ENCODE measurements around the gene ROBO4.

Gene ROBO4

GRCh38 chr11:124934862-124935547 lies 37.3 kb upstream of the ROBO4 start:
- Histone ChIP-seq H2BK15ac (ENCODE audit: low read depth, poor library complexity, severe bottlenecking) (no peak overlapping the region), H3K9me3 (ENCODE audit: control insufficient read depth, low read length) (no peaks in the 10 kb centered on the region), H3K14ac (ENCODE audit: low read length in 2 of 2) (no peak overlapping the region), H4K8ac (ENCODE audit: low read length) (no peak overlapping the region), H3K4ac (ENCODE audit: low read depth in 1 of 2, low read length in 2 of 2) (no peak overlapping the region), H2AK5ac (ENCODE audit: low read length, severe bottlenecking) (peak overlapping the region; percentile 78), H3K23ac (ENCODE audit: low read length in 2 of 2) (no peak overlapping the region), H2BK12ac (ENCODE audit: low read length in 2 of 2) (no peak overlapping the region), H2BK5ac (ENCODE audit: low read depth, low read length, poor library complexity, severe bottlenecking) (no peak overlapping the region), H3K4me2 (ENCODE audit: low read length, poor library complexity, severe bottlenecking) (peak overlapping the region; percentile 38), H3K9ac (ENCODE audit: low read length) (peak overlapping the region; percentile 34), H2BK120ac (ENCODE audit: low read depth, low read length) (no peak overlapping the region), H4K91ac (ENCODE audit: low read length) (no peak overlapping the region), H3K27me3 (ENCODE audit: control insufficient read depth in 1 of 2, insufficient read depth in 1 of 2, low read length in 2 of 2) (no peaks in the 10 kb centered on the region), H3K79me1 (replicated peaks; ENCODE audit: low read length, poor library complexity, severe bottlenecking) (no peaks in the 10 kb centered on the region), H2AFZ (ENCODE audit: low read depth, low read length) (no peak overlapping the region), H3K27ac (ENCODE audit: low read length, poor library complexity, severe bottlenecking) (peak overlapping the region; percentile 68), H3K36me3 (ENCODE audit: control insufficient read depth in 1 of 2, insufficient read depth in 2 of 2, low read depth in 1 of 2, low read length in 2 of 2) (no peaks in the 10 kb centered on the region), H3K4me3 (ENCODE audit: insufficient read depth in 1 of 2, low read depth in 1 of 2, low read length in 2 of 2) (no peak overlapping the region), H3K4me1 (ENCODE audit: control insufficient read depth, insufficient read depth, low read depth, low read length) (peaks cover 4% of the 10 kb centered on the region), H3K18ac (ENCODE audit: low read depth in 1 of 2, low read length in 2 of 2) (no peak overlapping the region)
- WGBS, result 65% methylated on average over 3 of the region's 4 CpGs
- DNase-seq, result peak; percentile 54

- Histone ChIP-seq H3K9me3 (ENCODE audit: control insufficient read depth, low read length) (no peaks in the 10 kb centered on the region), H2AFZ (ENCODE audit: low read depth, low read length) (no peak overlapping the region), H3K36me3 (ENCODE audit: control insufficient read depth in 1 of 2, insufficient read depth in 2 of 2, low read depth in 1 of 2, low read length in 2 of 2) (no peaks in the 10 kb centered on the region), H3K14ac (ENCODE audit: low read length in 2 of 2) (no peak overlapping the region), H2BK5ac (ENCODE audit: low read depth, low read length, poor library complexity, severe bottlenecking) (no peak overlapping the region), H3K27me3 (ENCODE audit: control insufficient read depth in 1 of 2, insufficient read depth in 1 of 2, low read length in 2 of 2) (no peaks in the 10 kb centered on the region), H2AK5ac (ENCODE audit: low read length, severe bottlenecking) (no peak overlapping the region), H3K79me1 (replicated peaks; ENCODE audit: low read length, poor library complexity, severe bottlenecking) (no peaks in the 10 kb centered on the region), H2BK12ac (ENCODE audit: low read length in 2 of 2) (no peak overlapping the region), H3K4ac (ENCODE audit: low read depth in 1 of 2, low read length in 2 of 2) (no peak overlapping the region), H3K4me1 (ENCODE audit: control insufficient read depth, insufficient read depth, low read depth, low read length) (peaks cover 4% of the 10 kb centered on the region), H3K23ac (ENCODE audit: low read length in 2 of 2) (no peak overlapping the region), H3K9ac (ENCODE audit: low read length) (no peak overlapping the region), H4K8ac (ENCODE audit: low read length) (no peak overlapping the region), H4K91ac (ENCODE audit: low read length) (no peak overlapping the region), H3K18ac (ENCODE audit: low read depth in 1 of 2, low read length in 2 of 2) (no peak overlapping the region), H2BK15ac (ENCODE audit: low read depth, poor library complexity, severe bottlenecking) (no peak overlapping the region), H3K27ac (ENCODE audit: low read length, poor library complexity, severe bottlenecking) (no peak overlapping the region), H2BK120ac (ENCODE audit: low read depth, low read length) (no peak overlapping the region), H3K4me3 (ENCODE audit: insufficient read depth in 1 of 2, low read depth in 1 of 2, low read length in 2 of 2) (no peak overlapping the region), H3K4me2 (ENCODE audit: low read length, poor library complexity, severe bottlenecking) (no peak overlapping the region)
- DNase-seq, result no peak
- WGBS, result no CpG with 5 or more reads among the region's 3 CpGs
Observed at GRCh38 chr11:124930799-124931198, 33.1 kb upstream of the ROBO4 start.

GRCh38 chr11:124928942-124929665 lies 31.4 kb upstream of the ROBO4 start:
- no peak overlapping the region for H4K8ac ChIP-seq (ENCODE audit: low read length)
- no peak overlapping the region for H2BK12ac ChIP-seq (ENCODE audit: low read length in 2 of 2)
- H2BK15ac ChIP-seq (ENCODE audit: low read depth, poor library complexity, severe bottlenecking), result no peak overlapping the region
- H3K9ac ChIP-seq (ENCODE audit: low read length), result no peak overlapping the region
- no peak overlapping the region for H3K18ac ChIP-seq (ENCODE audit: low read depth in 1 of 2, low read length in 2 of 2)
- WGBS, result 59% methylated on average over 3 of the region's 4 CpGs
- no peak for DNase-seq
- H2AFZ ChIP-seq (ENCODE audit: low read depth, low read length), result no peak overlapping the region
- no peaks in the 10 kb centered on the region for H3K36me3 ChIP-seq (ENCODE audit: control insufficient read depth in 1 of 2, insufficient read depth in 2 of 2, low read depth in 1 of 2, low read length in 2 of 2)
- H3K27ac ChIP-seq (ENCODE audit: low read length, poor library complexity, severe bottlenecking), result no peak overlapping the region
- H3K23ac ChIP-seq (ENCODE audit: low read length in 2 of 2), result no peak overlapping the region
- H3K4me3 ChIP-seq (ENCODE audit: insufficient read depth in 1 of 2, low read depth in 1 of 2, low read length in 2 of 2), result no peak overlapping the region
- no peak overlapping the region for H2BK5ac ChIP-seq (ENCODE audit: low read depth, low read length, poor library complexity, severe bottlenecking)
- no peak overlapping the region for H3K4me2 ChIP-seq (ENCODE audit: low read length, poor library complexity, severe bottlenecking)
- no peak overlapping the region for H4K91ac ChIP-seq (ENCODE audit: low read length)
- H2BK120ac ChIP-seq (ENCODE audit: low read depth, low read length), result no peak overlapping the region
- H3K4ac ChIP-seq (ENCODE audit: low read depth in 1 of 2, low read length in 2 of 2), result no peak overlapping the region
- no peaks in the 10 kb centered on the region for H3K27me3 ChIP-seq (ENCODE audit: control insufficient read depth in 1 of 2, insufficient read depth in 1 of 2, low read length in 2 of 2)
- no peak overlapping the region for H3K14ac ChIP-seq (ENCODE audit: low read length in 2 of 2)
- no peak overlapping the region for H2AK5ac ChIP-seq (ENCODE audit: low read length, severe bottlenecking)
- H3K9me3 ChIP-seq (ENCODE audit: control insufficient read depth, low read length), result no peaks in the 10 kb centered on the region
- no peaks in the 10 kb centered on the region for H3K79me1 ChIP-seq (replicated peaks; ENCODE audit: low read length, poor library complexity, severe bottlenecking)
- H3K4me1 ChIP-seq (ENCODE audit: control insufficient read depth, insufficient read depth, low read depth, low read length), result no peaks in the 10 kb centered on the region

- Histone ChIP-seq H2BK12ac (ENCODE audit: low read length in 2 of 2) (no peak overlapping the region), H3K4me1 (ENCODE audit: control insufficient read depth, insufficient read depth, low read depth, low read length) (peaks cover 11% of the 10 kb centered on the region), H3K27me3 (ENCODE audit: control insufficient read depth in 1 of 2, insufficient read depth in 1 of 2, low read length in 2 of 2) (peaks cover 0 to 5% of the 10 kb centered on the region in 2 experiments), H3K79me1 (replicated peaks; ENCODE audit: low read length, poor library complexity, severe bottlenecking) (no peaks in the 10 kb centered on the region), H2BK15ac (ENCODE audit: low read depth, poor library complexity, severe bottlenecking) (no peak overlapping the region), H3K27ac (ENCODE audit: low read length, poor library complexity, severe bottlenecking) (no peak overlapping the region), H2AFZ (ENCODE audit: low read depth, low read length) (no peak overlapping the region), H2AK5ac (ENCODE audit: low read length, severe bottlenecking) (no peak overlapping the region), H3K4ac (ENCODE audit: low read depth in 1 of 2, low read length in 2 of 2) (no peak overlapping the region), H4K91ac (ENCODE audit: low read length) (no peak overlapping the region), H3K18ac (ENCODE audit: low read depth in 1 of 2, low read length in 2 of 2) (no peak overlapping the region), H3K4me3 (ENCODE audit: insufficient read depth in 1 of 2, low read depth in 1 of 2, low read length in 2 of 2) (no peak overlapping the region), H3K4me2 (ENCODE audit: low read length, poor library complexity, severe bottlenecking) (no peak overlapping the region), H4K8ac (ENCODE audit: low read length) (no peak overlapping the region), H3K9ac (ENCODE audit: low read length) (no peak overlapping the region), H3K36me3 (ENCODE audit: control insufficient read depth in 1 of 2, insufficient read depth in 2 of 2, low read depth in 1 of 2, low read length in 2 of 2) (no peaks in the 10 kb centered on the region), H3K23ac (ENCODE audit: low read length in 2 of 2) (no peak overlapping the region), H3K14ac (ENCODE audit: low read length in 2 of 2) (peak overlapping the region in 1 of 2 experiments; percentile 26), H3K9me3 (ENCODE audit: control insufficient read depth, low read length) (no peaks in the 10 kb centered on the region), H2BK5ac (ENCODE audit: low read depth, low read length, poor library complexity, severe bottlenecking) (no peak overlapping the region), H2BK120ac (ENCODE audit: low read depth, low read length) (no peak overlapping the region)
- no peak for DNase-seq
Observed at GRCh38 chr11:124923296-124923695, 25.6 kb upstream of the ROBO4 start.
